Transverse colon (tissue), 4 donors: ENCODE results near the gene PLCG2. TPM values are rescaled to one million over a fixed set of nuclear protein-coding genes. Genes with fewer than 3 reads are reported as not detected.

Experiments
- DNase-seq: peaks from one replicate; pipeline ENCODE4 v3.0.0-alpha.2; 2019
- H3K27ac ChIP-seq, 4 donors: fragments of 200-600 bp; sonication (generic); 2 replicates each; pipeline ENCODE4 v1.5.1; 2016 to 2018; ENCODE audit warnings: inconsistent platforms in 4 of 4
- H3K27me3 ChIP-seq: fragments of 200-600 bp; sonication (generic); 2 replicates; pipeline ENCODE4 v1.5.1; 2017; ENCODE audit warnings: inconsistent platforms
- H3K36me3 ChIP-seq, 4 donors: fragments of 200-600 bp; sonication (generic); 2 replicates each; pipeline ENCODE4 v1.5.1; 2017 to 2019; ENCODE audit warnings: inconsistent platforms in 4 of 4
- H3K4me1 ChIP-seq, 4 donors: fragments of 200-600 bp; sonication (generic); 2 replicates each; pipeline ENCODE4 v1.5.1; 2017 to 2020; ENCODE audit warnings: inconsistent platforms in 4 of 4
- H3K4me3 ChIP-seq, 4 donors: fragments of 200-600 bp; sonication (generic); 1 replicate in 1 of 4; 2 replicates in 3 of 4; pipeline versions ENCODE4 v1.5.1 to v1.6.1; 2017 to 2019; ENCODE audit warnings: inconsistent platforms in 4 of 4
- H3K9me3 ChIP-seq, 2 donors: fragments of 200-600 bp; sonication (generic); 2 replicates each; pipeline ENCODE4 v1.5.1; 2017 to 2019; ENCODE audit warnings: inconsistent platforms in 2 of 2
- EP300 ChIP-seq: sonication (generic); formaldehyde crosslinking; IDR thresholded peaks from one replicate; pipeline ENCODE4 v1.6.1; 2017; ENCODE audit warnings: antibody characterized with exemption, low read depth
- POLR2A ChIP-seq: fragments of 450-650 bp; IDR thresholded peaks from one replicate; pipeline ENCODE4 v1.6.1; 2016; ENCODE audit warnings: antibody characterized with exemption, mild to moderate bottlenecking, moderate library complexity
- POLR2AphosphoS5 ChIP-seq, 3 donors: sonication (generic); formaldehyde crosslinking; IDR thresholded peaks; one replicate each; pipeline ENCODE4 v1.6.1; 2016; ENCODE audit warnings: antibody characterized with exemption in 3 of 3
- WGBS, 2 donors: methylation state at CpG; one replicate each; pipeline ENCODE4 v1.1.5; 2018; ENCODE audit warnings: low coverage in 1 of 2; 5-methylcytosine and 5-hydroxymethylcytosine counted together
- in situ Hi-C, 4 donors: fragments of 200-750 bp; cut with MboI; loops; one replicate each; pipeline versions ENCODE4 v1.15.0 to v1.15.1; 2017; ENCODE audit warnings: low sequenced_read_pairs in 3 of 4, low pct_ligation_motif_present in 1 of 4, low pct_unique_long_range_greater_than_20kb in 1 of 4
- intact Hi-C: fragments of 100-400 bp; cut with DNase I; formaldehyde crosslinking; loops from one replicate; pipeline ENCODE4 v1.15.1; 2023; ENCODE audit warnings: low total_unique reads
- total RNA-seq, 4 donors: library from RNA; depleted of rRNA; stranded (reverse); fragments of >200 nt; gene quantifications; one replicate each; pipeline ENCODE4 v1.1.0, GENCODE V29; 2016
- TF ChIP-seq, protein P1 (sequence below), 5 experiments: fragments of 200-600 bp in 3 of 5; fragments of 450-650 bp in 2 of 5; sonication (generic) in 3 of 5; IDR thresholded peaks; 1 replicate in 2 of 5; 2 replicates in 3 of 5; pipeline ENCODE4 v1.5.1; 2016 to 2017; ENCODE audit warnings: antibody characterized with exemption in 5 of 5, inconsistent platforms in 3 of 5, mild to moderate bottlenecking in 2 of 5, moderate library complexity in 1 of 5

The PLCG2 gene
- total RNA-seq, 4 donors from 2014 or later, result 9.0 to 65.9 (median 28.6) TPM

DNA sequence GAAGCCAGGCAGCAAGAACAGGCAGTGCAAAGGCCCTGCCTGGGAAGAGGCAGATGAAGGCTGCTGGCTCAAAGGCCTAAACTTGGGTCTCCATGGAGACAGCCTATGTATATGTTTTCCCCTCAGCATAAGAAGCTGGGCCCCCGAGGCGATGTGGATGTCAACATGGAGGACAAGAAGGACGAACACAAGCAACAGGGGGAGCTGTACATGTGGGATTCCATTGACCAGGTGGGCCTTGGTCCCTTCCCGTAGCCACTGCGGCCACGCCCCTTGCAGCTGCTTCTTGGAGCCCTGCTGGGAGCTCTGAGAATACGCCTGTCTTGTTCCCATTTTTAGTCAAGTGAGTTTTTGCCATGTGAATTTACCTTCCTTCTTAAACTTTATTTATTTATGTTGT lies 126.2 kb downstream of the PLCG2 start:
- intact Hi-C loops (no loop called here), in situ Hi-C loops (no loop called here)
- WGBS, 2 donors, result 88 to 97% methylated on average over 5 to 7 of the region's 7 CpGs
- no peak overlapping the region for H3K27ac ChIP-seq
- H3K9me3 ChIP-seq, result no peaks in the 10 kb centered on the region
- H3K4me3 ChIP-seq, result no peak overlapping the region
- TF ChIP-seq EP300 (no peak), POLR2AphosphoS5 (IDR thresholded peaks at IDR 0.05) (no peak), POLR2A (no peak)
- TF ChIP-seq, protein P1, sequence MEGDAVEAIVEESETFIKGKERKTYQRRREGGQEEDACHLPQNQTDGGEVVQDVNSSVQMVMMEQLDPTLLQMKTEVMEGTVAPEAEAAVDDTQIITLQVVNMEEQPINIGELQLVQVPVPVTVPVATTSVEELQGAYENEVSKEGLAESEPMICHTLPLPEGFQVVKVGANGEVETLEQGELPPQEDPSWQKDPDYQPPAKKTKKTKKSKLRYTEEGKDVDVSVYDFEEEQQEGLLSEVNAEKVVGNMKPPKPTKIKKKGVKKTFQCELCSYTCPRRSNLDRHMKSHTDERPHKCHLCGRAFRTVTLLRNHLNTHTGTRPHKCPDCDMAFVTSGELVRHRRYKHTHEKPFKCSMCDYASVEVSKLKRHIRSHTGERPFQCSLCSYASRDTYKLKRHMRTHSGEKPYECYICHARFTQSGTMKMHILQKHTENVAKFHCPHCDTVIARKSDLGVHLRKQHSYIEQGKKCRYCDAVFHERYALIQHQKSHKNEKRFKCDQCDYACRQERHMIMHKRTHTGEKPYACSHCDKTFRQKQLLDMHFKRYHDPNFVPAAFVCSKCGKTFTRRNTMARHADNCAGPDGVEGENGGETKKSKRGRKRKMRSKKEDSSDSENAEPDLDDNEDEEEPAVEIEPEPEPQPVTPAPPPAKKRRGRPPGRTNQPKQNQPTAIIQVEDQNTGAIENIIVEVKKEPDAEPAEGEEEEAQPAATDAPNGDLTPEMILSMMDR (IDR thresholded peaks at IDR 0.05), result no peak
- no peaks in the 10 kb centered on the region for H3K36me3 ChIP-seq
- H3K4me1 ChIP-seq, result no peaks in the 10 kb centered on the region
- no peak for DNase-seq
- no peaks in the 10 kb centered on the region for H3K27me3 ChIP-seq

DNA sequence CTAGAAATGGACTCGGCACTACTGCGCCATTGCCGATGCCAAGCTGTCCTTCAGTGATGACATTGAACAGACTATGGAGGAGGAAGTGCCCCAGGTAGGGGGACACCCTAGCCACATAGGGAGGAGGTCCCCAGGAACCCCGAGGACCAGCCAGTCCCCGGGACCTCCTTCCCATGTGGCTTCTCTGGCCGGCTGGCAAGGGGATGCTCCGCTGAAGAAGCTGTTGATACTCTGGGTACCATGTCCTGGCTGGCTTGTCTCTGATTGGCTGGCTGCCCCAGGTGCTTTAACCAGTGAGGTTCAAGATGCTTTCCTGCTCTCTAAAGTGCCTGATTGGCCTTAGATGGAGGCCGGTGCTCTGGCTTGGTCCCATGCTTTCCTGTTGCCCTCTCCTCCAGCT lies 128.6 kb downstream of the PLCG2 start:
- 77 to 83% methylated on average over 1 to 8 of the region's 8 CpGs for WGBS, 2 donors
- Histone ChIP-seq H3K27me3 (no peaks in the 10 kb centered on the region), H3K27ac (no peak overlapping the region), H3K9me3 (no peaks in the 10 kb centered on the region), H3K4me1 (no peaks in the 10 kb centered on the region), H3K4me3 (no peak overlapping the region), H3K36me3 (no peaks in the 10 kb centered on the region)
- intact Hi-C loops (no loop called here), in situ Hi-C loops (no loop called here)
- no peak for TF ChIP-seq POLR2A
- TF ChIP-seq POLR2AphosphoS5 (IDR thresholded peaks at IDR 0.05), result no peak
- TF ChIP-seq EP300, result no peak
- no peak for DNase-seq

DNA sequence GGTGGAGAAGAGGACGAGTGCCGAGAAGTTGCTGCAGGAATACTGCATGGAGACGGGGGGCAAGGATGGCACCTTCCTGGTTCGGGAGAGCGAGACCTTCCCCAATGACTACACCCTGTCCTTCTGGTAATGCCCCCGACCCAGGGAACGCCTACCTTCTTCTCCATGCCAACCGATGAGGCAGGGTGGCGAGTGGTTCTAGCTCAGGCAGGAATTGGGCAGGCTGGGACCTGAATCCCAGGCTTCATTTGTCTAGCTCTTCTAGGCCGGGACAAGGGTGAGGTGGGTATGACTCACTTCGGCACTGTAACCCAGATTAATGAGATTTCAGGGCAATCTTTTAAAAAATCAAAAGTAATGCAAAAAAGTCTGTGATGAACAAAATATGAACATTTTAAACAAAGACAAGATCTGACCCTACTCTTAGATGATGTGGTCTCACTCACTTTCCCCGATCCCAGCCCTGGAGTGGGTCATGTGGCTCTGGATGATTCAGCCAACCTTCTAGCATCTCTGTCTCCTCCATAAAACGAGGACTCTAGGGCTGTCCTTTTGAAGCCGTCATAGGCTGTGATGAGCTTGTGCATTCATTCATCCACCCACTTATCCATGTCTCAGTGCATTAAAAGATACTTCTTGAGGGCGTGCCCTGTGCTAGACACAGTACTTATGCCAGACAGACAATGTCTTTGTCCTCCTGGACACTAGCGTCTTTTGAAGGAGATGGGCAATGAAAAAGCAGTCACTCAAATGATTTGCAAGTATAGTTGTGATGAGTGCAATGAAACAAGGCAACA lies 129.6 kb downstream of the PLCG2 start:
- no peak for TF ChIP-seq EP300
- no peak for TF ChIP-seq POLR2AphosphoS5 (IDR thresholded peaks at IDR 0.05)
- TF ChIP-seq POLR2A, result no peak
- TF ChIP-seq, protein P1 (IDR thresholded peaks at IDR 0.05), result no peak
- no peaks in the 10 kb centered on the region for H3K9me3 ChIP-seq
- intact Hi-C loops (no loop called here), in situ Hi-C loops (no loop called here)
- no peak for DNase-seq
- no peaks in the 10 kb centered on the region for H3K27me3 ChIP-seq
- H3K4me1 ChIP-seq, result no peaks in the 10 kb centered on the region
- no peaks in the 10 kb centered on the region for H3K36me3 ChIP-seq
- no peak overlapping the region for H3K4me3 ChIP-seq
- WGBS, 2 donors, result 87% methylated on average over 2 to 16 of the region's 16 CpGs
- H3K27ac ChIP-seq, result no peak overlapping the region

DNA sequence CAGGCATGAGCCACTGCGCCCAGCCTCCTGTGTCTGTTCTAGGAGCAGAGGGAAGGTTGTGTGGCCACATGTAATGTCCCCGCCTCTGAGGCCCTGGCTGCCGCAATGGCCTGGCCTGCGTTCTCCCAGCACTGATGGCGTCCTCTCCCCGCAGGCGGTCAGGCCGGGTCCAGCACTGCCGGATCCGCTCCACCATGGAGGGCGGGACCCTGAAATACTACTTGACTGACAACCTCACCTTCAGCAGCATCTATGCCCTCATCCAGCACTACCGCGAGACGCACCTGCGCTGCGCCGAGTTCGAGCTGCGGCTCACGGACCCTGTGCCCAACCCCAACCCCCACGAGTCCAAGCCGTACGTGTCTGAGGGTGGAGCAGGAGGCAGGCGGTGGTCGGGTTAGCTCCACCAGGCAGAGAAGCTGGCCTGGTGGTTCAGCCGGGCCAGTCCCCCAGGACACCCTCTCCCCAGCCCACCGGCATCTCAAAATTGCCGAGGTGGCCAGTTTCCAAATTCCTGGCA lies 131.3 kb downstream of the PLCG2 start:
- Histone ChIP-seq H3K27ac (no peak overlapping the region), H3K4me3 (no peak overlapping the region), H3K36me3 (no peaks in the 10 kb centered on the region), H3K27me3 (no peaks in the 10 kb centered on the region), H3K4me1 (no peaks in the 10 kb centered on the region), H3K9me3 (no peaks in the 10 kb centered on the region)
- intact Hi-C loops, result no loop called here
- in situ Hi-C loops, result no loop called here
- TF ChIP-seq, protein P1 (IDR thresholded peaks at IDR 0.05), result no peak
- TF ChIP-seq POLR2A, result no peak
- no peak for TF ChIP-seq EP300
- TF ChIP-seq POLR2AphosphoS5 (IDR thresholded peaks at IDR 0.05), result no peak
- DNase-seq, result no peak
- WGBS, 2 donors, result 95% methylated on average over 28 of the region's 28 CpGs; no CpG with 5 or more reads in 1 of the 2 donors
